NCI-H2081 (cell line): ENCODE measurements around the gene CLMP.
A peak's percentile ranks its signal among the peaks of the same experiment; 100 is the strongest.
"Not testable (repeated sequence)": the region's sequence is repeated elsewhere in the genome, so short reads cannot be mapped to it uniquely, and the experiment has no call there.

Experiments used
- DNase-seq, 2 experiments: peaks; one replicate each; lab custom pipeline; 2025; lab: John Stamatoyannopoulos, UW

The CLMP gene

DNA sequence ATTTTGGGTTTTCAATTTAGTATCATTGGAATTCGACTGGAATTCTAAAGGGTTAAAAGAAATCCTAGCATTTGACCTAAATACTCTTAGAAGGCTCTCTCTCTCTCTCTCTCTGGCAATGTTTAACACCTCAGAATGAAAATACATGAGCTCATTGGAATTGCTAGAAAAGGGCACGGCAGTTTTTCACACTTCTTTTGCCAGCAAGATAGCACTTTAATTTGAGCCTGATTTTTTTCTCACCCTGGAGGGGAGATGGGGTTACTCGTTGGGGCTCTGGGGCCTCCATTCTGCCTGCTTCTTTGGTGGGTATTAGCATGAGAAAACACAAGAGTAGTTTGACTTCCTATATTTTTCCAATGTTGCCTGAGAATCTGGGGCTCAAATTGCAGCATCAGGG is 22.8 kb upstream of the CLMP start:
- no peak for DNase-seq

DNA sequence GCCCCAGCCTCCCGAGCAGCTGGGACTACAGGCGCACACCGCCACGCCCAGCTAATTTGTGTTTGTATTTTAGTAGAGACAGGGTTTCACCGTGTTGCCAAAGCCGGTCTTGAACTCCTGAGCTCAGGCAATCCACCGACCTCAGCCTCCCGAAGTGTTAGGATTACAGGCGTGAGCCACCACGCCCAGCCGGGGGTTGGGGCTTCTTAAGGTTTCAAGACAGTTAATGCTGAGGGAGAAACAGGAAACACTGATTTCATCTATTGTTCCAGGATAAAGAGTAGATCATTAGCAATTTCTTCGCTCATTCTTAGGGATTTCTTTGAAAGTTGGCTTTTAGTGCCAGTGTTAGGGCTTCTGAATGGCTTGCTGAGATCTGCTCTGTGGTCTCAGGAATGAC is 21.2 kb upstream of the CLMP start:
- no peak for DNase-seq

DNA sequence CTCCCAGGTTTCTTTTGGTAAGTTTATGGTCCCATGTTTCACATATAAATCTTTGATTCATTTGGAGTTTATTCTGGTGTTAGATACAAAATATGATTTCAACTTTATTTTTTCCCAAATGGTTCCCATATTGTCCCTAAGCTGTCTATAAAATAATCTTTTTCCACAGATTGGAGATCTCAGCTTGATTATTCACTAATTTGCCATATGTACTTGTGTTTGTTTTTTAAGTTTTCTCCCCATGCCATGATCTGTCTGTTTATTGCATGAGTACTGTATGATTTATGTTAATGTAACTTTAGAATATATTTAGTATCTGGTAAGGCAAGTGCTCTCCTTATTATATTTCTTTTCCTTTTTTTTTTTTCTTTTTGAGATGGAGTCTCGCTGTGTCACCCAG is 19.9 kb upstream of the CLMP start:
- no peak for DNase-seq

DNA sequence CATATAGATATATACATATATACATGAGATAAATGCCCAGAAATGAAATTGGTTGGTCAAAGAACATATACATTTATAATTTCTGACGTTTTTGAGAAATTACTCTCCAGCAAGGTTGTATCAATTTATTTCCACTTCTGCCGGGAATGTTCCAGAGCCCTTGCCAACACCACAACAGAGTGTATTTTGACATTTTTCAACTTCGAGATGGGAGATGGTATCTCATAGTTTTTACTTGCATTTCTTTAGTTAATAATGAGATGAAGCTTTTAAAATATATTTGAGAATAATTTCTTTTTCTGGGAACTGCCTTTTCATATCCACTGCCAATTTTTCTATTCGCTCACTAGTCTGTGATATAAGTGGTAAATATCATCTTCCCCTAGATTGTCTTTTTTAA is 19.3 kb upstream of the CLMP start:
- DNase-seq: no peak

DNA sequence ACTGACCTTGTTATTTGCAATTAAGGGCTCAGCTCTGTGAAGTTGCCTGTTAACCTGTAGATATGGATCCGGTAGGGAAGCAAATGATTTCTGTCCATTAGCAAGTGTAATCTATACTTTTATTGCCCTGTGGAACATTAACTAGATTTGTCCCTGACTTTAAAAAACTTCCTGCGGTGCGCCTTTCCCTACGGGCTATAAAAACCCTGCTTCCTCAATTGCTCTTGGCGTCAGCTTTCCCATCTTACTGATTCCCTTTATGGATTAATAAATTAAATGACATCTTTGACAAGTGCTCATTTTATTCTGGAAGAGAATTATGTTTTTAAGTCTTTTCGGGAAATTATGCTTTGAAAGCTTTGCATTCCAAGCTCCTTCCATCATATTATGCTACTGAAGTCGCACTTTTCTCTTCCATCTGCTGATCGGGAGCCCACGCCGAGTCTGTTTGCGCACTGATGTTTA is 18.3 kb upstream of the CLMP start:
- no peak for DNase-seq

DNA sequence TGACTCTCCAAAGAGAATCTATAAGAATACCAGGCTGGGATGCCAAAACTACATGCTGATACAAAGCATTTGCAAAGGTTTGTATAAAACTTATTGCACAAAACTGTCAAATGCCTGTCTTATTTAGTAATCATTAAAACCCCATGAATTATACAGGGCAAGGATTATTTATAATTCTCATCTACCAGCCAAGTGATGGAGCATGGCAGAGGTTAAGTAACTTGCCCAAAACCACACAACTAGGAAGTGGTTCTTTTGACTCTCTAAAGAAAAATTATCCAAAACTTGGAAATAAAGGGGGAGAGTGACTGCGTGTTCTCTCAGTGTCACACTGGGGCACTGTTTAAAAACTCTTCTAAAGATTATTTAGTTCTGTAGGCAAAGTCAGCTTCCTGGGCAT is 17.4 kb upstream of the CLMP start:
- DNase-seq: no peak

DNA sequence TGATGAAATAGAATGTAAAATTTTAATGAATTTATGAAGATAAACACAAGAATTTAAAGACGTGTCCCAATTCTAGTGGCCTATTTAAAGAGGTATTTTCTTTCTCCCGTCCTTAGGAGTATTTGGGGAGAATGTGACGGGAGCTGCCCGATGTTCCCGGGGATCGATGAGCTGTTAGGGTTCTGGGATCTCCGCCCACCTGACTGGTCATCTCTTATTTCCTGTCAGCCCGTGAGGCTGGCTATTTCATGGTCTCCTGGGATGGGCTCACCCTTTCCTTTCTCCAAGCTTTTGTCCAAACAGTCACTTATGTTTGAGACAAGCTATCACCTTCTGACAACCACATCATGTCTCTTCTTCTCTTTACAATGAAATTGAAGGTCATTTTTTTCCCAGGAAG is 16.9 kb upstream of the CLMP start:
- DNase-seq: no peak

DNA sequence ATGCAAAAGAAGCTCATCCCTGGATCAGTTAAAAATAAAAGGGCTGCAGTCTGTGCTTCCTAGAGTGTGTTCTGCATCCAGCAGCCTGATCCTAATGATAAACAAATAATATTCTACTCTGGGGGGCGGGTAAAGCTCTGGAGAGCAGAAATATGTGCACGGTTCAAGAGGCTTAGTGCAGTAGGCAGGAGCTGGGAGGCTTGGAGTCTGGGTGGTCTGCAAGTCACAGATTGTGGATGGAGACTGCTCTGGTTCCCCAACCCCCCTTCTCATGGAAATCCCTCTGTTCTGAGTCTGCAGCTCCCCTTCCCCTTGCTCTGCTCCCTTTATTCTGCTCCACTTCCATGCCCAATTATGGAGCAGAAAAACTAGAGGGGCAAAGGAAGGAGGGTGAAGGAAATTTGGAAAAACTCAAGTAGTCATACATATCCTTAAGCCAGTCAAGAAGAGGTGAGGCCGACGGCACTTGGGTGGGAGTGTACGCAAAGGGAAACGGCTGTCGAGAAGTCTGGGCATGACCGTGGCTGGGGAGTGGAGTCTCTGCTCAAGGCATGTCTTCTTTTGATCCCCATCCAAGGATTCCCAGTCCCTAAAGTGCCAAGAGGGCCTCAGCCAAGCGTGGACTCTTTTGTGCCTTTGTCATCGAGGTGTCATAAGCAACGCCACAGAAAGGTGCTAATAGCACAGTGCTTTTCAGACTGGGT is 16.3 kb upstream of the CLMP start:
- no peak for DNase-seq

DNA sequence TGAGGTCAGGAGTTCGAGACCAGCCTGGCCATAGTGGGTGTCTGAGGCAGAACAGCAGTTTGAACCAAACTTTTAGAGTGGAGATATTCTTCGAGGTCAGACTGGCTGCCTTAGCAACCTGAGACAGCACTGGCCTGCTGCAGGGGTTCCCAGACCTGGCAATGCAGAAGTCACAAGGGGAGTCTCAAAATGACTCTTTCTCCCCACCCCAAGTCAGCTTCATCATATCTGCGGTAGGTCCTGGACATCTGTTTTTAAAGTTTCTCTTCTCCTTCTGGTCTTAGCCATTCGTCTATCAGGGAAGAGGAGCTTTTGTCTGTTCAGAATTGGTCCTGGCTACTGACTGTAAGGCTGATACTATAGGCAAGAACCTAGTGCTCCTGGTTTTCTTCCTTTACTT is 14.5 kb upstream of the CLMP start:
- DNase-seq: no peak

DNA sequence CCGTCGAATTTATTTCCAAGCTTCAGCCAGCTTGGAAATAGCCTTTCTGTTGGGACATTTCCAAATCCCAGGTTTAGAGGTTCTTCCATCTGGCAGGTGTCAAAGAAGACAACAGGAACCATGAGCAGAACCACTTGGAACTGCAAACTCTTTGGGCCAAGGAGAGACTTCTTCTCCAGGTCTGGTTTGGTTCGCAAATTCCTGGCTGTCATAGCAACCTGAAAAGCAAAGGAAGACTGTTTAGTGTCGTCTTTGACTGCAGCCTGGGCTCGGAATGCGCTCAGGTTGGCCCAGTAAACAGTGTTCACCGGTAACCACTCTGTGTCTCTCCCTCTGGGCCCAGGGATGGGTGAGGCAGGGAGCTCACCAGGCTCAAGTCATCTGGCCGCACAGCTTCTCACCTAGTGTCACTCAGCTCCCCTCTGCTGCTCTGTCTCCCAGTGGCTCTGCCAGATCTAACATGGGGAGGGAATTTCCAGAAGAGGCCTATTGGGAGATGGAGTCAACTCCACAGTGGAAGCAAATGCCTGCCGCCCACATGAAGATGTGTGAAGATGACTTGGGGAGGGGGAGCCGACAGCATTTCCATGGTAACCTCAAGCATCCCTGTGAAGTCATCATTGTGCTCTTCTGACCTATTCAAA is 11.9 kb upstream of the CLMP start:
- no peak for DNase-seq

DNA sequence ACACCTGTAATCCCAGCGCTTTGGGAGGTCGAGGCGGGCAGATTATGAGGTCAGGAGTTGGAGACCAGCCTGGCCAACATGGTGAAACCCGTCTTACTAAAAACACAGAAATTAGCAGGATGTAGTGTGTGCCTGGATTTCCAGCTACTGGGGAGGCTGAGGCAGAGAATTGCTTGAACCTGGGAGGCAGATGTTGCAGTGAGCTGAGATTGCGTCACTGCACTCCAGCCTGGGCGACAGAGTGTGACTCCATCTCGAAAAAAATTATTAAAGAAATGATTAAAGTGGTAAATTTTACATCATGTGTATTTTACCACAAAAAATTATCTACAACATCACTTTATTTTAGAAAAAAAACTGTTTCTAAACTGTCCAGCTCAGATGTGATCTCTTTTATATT is 11.0 kb upstream of the CLMP start:
- DNase-seq: not testable (repeated sequence)

DNA sequence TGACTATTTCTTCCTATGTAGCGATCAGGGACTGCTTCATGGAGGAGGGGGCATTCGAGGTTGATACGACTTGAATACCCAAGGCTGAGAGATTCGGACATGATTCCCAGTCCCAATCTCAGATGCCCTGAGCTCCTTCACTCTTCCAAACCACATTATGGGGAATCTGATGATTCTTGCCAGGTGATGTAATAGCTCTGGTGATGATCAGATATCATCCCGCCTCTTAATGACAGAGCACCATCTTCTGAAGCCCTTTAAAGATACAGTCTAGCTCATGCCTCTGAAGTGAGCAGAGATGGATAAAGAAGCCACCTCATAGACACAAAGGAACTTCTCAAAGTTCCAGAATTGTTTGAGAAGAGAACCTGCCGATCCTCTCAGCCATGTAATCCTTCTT is 8.9 kb upstream of the CLMP start:
- no peak for DNase-seq

DNA sequence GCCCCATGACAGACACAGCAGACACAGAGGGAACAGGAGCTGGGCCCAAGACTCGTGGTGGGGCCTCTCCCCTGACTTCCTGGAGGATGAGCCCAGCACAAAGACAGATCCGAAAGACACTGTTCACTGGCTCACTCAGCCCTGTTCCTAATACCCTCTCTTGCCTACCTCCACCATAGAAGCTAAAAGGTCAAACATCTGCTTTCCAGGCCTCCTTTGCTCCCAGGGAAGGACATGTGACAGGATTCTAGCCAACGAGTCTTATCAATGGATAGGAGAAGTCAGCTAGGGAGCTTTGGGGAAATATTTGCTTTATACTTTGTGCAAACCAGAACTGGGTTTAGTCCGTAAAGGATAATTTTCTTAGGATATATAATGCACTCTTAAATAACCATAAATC is 8.4 kb upstream of the CLMP start:
- no peak for DNase-seq

DNA sequence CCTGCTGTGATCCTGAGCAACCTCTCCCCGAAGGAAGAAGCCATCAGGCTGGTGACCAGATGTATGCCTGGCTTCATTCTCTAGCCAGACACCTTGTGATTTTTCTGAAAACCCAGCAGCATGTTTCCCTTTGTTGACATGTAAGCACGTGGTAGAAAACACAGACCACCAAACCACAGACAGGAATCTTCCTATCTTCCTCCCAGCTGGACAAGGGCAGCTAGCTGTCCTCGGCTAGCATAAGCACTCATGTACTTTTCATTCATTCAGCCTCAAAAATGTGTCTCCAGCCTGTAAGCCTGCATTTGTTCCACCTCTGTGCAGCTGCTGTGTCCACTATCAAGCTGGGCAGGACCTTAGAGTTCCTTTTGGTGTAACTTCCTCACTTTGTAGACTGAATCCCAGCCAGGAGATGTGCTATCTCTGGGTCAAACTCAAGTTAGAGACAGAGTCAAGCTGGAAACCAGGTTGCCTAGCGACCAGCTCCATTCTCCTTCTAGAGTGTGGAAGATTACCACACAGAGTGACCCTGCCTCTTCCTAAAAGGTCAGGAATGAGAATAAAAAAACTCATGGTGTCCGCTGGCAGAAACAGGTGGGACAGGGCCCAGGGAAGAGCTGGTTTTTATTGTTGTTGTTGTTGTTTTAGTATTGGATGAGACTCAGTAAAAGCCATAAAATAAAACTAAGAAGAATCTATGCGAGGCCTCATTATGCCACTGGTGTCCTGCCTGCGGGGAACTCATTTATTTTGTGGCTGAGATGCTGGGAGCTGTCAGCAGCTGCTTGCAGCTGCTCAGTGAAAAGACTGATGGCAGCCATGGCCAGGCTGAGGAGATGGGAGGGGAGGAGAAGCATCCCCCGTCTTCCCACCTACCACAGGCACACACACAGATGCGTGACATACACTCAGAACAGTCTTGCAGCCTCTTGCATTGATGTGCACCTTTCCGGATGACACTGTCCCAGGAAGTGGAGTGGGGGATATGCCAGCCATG is 7.4 kb upstream of the CLMP start:
- DNase-seq: no peak

DNA sequence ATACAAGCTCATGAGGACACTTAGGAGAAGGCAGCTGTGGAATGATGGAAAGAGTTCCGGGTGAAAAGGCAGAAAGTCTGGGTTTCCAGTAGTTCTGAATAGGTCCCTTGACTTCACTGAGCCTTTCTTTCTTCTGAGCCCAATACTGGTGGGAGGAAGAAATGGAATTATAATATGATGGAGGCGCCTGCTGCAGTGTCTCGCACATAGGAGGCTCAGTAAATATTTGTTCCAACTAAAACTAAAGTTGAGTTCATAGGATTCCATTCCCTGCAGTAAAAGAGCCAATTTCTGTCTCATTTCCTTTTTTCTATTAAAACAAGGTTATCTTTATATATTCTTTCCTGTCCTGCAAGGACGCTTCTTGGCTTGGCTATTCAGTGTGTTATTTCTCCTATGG is 5.2 kb upstream of the CLMP start:
- DNase-seq: no peak

DNA sequence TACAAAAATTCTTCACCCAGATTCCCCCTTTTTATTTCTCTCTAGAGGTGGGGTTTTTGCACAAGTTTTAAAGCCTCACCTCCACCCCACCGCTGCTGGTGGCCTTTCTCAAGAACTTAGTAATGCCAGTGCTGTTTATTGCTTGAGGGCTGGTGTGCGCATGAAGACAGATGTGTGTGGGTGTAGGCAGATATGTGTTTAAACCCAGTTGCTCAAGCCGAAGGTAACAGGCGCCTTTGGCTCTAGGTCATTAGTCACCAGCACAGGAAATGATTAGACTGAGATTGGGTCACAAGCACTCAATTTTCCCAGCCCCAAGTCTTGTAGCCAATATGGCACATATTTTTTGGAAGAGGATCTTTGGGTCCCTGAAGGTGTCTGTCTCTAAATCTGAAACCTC is 2.7 kb upstream of the CLMP start:
- no peak for DNase-seq

DNA sequence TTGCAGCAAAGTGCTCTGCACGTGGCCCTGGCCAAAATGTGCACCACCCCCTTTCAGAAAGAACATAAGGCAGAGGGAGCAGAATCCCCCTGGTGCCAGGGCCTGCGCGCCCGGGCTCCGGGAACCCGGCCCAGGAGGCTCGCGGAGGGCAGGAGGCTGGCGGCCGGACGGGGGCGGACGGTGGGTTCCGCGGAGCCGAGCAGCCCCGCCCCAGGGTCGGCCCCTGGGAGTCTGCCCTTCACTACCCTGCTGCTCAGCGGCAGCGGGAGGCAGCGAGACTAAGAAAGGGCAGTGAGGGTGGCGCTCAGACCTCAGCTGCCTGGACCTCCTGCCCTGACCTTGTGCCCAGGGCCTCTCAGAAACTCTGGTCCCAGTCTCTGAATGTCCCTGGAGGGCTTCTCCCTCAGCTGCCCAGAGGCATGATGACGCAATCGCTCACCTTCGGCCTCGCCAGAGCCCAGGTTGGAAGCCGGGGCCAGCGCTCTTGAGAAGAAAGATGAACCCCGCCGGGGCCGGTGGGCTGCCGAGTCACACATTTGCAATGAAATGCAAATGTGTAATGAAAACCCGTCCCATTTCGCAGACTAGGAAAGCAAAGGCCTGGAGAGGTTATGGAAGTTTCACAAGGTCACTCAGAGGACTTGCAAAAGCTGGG is 1.1 kb upstream of the CLMP start:
- DNase-seq: no peak

DNA sequence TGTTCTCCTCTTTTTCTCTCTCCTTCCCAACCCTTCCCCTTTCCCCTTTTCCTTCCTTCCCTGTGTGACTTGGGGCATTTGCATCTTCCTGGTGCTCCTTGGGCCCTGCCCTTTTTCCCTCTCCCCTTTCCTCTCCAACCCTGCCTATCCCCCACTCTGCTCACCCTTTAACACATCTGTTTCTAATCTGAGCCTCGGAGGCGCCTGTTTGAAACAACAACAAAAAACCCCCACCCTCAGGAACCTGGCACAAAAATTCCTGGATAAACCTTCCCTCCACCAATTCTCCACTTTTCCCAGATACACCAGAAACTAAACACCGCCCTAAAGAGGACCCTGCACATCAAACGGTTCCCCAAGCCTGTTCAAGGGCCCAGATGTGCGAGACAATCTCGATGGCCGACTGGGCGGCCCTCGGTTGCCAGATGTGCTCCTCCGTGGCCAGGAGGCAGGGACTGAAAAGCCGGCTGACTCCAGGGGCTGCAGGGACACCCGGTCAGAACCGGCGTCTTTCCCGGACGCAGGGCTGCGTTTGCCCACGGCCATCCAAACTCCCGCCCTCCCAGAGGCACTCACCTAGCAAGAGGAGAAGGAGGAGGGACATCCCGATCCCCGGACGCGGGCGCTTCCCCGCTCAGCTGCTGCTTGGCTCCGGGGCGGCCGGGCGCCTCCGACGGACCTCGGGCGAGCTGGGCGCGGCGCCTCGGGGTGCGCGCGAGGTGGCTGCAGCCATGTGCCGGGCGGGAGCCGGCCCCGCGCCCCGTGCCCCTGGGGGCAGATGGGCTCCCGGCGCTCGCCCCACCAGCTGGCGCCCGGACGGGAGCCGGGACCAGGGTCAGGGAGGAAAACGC is 486 bp downstream of the CLMP start:
- DNase-seq: peak; percentile 23 to 63

DNA sequence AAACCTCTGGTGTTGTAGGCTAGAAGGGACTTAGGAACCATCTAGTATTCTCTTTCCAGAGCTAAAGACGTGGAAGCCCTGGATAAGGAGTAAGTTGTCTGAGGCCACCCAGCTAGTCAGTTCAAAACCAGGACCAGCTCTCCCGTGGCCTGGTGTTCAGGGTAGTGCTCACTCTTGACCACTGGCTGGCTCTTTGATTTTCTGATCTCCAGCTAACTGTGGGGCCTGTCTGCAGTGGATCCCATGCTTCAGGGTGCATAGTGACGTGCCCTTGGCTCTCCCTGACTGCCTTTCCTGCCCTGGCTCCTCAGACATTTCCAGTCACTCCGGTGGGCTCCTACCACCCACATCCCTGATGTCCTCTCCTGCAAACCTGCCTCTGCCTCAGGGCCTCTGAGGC is 1.3 kb downstream of the CLMP start:
- DNase-seq: no peak

DNA sequence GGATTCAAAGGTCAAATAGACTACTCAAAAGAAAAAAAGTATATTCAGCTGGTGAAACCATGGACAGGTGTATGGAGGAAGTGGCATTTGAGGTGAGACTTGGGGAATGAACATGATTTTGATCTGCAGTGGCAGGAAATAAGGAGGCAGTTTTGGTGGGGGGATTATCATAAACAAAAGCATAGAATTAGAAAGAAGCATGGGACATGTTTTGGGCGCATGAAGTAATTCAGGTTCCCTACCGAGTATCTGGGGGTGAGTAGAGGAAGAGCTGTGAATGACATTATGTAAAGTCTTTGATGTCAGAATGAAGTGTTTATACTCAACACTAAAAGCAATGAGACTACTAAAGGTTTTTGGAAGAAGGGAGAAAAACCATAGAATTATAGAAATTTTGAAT is 3.1 kb downstream of the CLMP start:
- no peak for DNase-seq

DNA sequence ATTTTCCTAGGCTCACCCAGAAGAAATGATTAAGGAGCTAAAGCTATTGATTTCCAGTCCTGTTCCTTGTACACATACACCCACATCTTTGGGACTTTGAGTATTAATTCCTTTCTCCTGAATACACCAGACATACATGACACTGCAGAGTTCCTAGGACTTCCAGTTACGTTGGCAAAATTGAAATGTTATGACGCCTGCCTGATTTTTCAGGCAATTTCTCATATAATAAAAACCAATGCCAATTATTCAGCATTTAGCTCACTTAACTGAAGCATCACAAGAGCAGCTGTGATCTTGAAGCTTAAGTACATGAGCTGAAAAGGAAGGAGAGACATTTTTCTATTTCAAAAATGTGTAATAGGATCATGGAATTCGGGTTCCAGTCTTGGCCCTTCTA is 4.5 kb downstream of the CLMP start:
- DNase-seq: no peak
